GM21529 (cell line): ENCODE results near the gene RYR3.

Source experiments
- ATAC-seq: cut with Tn5 transposase; IDR thresholded peaks from one replicate; pipeline ENCODE4 v1.9.1; 2021; ENCODE audit not compliant: unreplicated experiment

Gene RYR3

DNA sequence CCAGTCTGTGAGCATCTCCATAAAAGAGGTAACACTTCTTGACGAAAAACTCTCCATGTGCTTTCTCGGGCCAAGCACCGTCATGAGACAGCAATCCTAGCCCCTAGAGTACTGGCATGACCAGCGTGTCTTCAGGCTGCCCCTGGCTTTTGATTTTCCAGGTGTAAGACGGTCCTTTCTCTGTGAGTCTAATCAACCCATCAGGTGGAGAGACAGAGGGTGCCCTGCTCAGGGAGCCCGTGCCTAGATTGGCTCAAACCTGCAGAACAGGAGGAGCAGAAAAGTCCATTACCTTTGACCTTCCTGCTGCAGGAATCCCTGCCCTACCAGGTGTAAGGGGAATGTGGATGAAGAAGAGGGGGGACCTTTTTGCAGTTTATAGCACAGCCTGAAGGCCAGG, 548.1 kb downstream of the RYR3 start:
- ATAC-seq = no peak

DNA sequence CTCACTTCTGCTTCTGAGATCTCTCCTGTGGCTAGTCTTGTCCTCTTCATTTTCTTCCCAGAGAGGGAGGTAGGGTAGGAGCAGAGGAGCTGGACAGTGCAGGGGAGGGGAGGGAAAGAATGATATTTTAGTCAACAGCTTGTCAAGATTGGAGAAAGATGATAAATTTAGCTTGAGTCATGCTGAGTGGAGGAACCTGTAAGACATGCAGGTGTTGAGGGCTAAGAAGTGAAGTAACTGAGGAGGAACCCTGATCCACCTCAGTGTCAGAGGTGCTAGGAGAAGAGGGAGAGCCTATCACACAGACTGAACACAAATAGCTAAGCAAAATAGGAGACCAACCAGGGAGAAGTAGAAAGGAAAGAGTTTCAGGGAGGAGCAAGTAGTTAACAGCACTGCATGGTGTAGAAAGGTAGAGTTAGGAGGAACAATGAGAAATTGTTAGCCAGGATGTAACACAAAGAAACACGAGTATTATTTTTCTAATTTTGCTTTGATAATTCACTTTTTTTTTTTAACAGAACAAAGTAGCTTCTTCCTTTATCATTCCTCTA, 549.3 kb downstream of the RYR3 start:
- no peak for ATAC-seq

DNA sequence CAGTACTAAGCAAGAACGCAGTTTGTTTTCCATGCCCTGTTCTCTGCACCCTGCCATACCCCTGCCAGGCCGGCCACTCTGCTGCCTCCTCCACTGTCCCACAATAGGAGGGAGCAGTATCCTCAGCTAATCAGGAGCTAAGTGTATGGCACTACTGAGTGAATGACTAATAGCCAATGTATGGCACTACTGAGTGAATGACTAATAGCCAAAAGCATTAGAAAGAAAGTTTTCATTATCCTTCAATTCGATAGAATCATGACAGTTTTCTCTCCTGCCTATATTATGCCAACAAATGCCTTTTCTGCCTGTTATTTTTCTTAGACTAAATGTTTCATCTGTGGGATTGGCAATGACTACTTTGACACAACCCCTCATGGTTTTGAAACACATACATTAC, 550.0 kb downstream of the RYR3 start:
- ATAC-seq = no peak

DNA sequence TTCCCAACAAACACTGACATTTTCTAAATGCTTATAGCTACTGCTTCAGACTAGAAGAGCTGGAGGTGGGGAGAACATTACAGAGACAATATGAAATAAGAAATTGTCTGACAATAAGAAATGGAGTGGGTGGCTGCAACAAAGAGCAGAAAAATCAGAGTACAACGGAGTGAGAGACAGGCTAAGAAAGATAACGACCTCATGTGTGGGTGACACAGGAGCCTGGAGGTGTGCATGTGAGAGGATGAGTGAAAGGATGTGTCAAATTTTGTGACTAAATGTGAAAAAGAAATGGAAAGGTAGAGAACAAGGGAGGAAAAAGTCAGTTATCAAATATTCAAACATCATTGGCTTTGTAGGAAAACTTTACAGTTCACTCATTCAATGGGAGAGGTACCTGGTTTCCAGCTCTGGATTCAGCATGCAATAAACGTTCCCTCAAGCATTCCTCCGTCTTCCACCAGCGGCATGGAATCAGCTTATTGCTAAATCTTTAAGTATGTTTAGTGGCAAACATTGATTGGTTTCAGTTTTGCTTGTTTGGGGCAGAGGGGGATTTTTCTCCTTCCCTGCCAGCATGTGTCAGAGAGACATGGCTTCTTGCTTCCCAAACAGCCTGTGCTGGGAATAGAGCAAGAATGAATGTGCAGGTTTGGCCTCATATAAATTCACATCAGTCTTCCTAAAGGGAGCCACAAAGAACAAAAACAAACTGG, 553.8 kb downstream of the RYR3 start:
- ATAC-seq = no peak

DNA sequence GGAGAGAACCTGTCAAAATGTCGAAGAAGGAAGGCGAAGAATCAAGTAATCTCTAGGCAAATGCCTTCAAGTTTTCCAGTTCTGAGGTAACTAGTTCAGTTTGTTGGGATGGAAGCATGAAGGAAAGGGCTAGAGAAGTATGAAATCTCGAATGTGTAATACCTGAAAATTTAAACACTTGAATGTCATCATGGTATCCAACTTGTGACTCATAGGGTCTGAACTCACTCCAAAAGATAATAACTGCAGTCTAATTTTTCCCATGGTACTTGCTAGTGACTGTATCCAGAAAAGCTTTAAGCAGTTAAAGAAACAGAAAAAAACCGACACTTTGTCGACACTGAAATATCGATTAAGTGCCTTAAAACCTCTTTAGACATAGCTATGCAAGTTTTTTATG, 554.6 kb downstream of the RYR3 start:
- ATAC-seq = no peak

DNA sequence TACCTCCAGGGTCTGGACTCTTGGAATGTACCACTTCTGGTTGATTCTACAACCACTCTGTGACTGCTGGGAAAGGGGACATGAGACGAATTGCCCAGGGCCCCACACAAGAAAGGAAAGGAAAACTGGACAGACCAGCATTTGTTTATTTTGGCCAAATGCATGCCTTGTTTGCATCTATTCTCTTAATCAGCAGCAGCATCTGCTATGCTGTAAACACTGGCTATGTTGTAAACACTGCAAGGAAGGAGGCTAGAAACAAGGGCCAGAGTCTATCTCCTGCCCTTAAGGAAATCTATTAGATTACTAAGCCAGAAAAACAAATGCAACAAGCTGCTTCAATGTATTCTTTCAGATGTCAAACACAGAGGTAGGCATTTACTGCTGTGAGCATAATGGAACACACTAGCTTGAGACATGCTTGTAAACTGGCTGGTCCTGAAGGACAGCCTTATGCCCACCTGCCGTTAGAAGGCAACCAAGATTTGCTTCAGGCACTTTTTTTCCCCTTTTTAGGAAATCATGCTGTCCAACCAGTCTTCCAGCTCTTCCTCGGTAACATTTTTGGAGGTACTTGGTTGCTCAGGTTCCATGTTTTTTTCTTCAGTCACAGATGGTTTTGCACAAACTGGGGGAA, 555.5 kb downstream of the RYR3 start:
- ATAC-seq = no peak

DNA sequence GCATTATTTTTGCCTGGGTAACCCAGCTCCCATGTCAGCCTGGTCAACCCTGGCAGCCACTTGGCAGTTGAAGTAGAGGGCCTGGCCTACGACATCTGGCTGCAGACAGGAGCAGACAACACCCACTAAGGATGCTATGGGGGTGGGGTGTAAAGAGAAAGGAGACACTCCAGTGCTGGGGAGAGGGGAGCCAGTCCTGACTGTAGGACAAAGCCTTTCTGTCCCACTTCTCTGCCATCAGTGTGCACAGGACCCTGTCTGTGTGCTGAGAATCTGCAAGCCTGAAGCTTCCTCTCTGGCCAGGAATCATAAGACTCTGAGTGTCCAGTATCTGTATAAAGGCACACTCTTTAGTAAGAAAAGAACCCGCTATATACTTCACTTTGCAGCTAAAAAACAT, 561.2 kb downstream of the RYR3 start:
- no peak for ATAC-seq

DNA sequence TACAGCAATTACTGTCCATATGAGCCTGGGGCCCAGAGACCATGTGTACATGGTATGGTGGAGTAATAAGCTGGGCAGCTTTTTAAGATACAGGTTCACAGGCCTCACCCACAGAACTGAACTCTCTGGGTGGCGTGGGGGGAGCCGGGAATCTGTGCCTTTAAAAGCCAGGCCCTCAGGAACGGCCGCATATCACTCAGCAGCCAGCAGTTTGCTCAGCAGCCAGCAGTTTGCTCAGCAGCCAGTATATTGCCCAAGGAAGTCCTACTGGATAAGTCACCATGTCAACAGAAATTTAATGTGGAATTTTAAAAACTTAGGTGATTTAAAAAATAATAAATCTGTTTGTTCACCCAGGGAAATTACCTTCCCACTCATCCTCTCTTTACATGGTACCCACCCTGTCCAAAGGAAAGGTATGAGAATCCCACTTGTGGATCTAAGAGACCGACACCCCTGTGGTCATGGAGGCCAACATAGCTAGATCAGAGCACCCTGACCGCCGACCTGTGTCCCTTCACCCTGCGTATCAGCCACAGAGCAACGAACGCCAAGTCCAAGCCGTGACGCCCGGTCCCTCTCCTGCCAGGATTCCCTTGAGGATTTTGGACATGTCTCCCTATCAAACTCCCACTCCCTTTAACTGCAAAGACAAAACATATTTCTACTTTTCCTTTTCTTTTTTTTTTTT, 561.8 kb downstream of the RYR3 start:
- no peak for ATAC-seq

DNA sequence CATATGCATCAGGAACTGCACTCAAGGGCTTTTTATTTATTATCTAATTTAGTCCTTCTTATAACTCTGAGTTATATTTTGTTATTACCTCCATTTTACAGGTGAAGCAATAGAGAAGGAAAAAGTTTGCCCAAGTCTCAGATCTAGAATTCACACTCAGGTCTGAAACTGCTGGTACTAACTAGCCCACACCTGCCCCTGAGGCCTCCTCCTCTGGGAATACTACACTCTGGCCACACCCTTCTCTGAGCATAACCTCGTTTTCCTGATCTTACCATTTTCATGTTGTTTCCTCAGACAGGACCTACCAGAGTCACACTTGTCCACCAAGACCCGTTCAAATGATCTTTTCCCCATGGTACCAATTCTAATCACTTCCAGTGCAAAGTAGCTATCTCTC, 563.4 kb downstream of the RYR3 start:
- no peak for ATAC-seq

DNA sequence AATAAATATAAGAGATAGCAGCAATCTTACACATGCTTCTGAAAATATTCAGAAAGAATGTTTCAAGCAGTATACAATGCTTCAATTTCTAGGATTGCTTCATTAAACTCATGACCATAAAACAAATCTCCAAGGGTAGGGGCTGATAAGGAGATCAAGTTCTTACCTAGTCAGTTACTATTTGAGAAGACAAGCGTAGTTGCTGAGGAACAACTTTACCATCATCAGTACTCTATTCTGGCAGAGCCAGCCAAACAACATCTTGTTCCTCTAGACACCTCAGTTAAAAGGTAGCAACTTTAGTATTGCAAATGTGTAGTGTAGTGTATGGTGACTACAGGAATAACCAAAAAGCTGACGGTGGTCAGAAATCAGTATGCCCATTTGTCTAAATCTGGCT, 572.2 kb downstream of the RYR3 start:
- no peak for ATAC-seq

DNA sequence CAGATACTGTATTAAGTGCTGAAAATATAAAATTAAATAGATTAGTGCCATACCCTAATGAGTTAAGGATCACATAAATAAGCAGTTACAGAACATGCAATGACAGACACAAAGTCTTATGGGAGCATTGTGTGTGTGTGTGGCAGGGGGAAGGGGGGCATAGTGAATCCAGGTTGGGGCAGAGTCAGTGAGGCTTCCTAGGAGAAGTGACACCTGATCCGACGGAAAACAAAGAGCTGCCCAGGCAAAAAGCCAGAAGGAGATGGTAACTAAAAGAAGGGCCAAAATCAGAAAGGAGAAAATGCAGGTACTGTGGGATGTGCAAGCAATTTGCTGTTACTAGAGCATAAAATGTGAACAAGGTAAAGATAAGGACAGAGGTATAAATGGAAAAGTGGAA, 577.4 kb downstream of the RYR3 start:
- no peak for ATAC-seq

DNA sequence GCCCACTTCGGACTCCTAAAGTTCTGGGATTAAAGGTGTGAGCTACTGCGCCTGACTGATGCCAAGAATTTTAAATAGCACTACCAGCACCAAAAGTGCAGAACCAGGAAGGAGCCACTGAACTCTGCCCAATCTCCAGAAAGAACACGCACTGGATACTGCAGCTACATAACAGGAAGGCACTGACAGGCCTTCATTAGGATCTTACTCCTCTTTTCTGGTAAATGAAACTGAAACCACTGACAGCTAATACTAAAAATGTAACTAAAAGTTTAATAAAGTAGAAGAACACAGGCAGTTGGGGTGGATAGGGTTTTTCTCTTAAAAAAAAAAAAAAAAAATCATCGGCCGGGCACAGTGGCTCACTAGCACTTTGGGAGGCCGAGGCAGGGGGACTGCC, 583.4 kb downstream of the RYR3 start:
- ATAC-seq = peak; percentile 71

DNA sequence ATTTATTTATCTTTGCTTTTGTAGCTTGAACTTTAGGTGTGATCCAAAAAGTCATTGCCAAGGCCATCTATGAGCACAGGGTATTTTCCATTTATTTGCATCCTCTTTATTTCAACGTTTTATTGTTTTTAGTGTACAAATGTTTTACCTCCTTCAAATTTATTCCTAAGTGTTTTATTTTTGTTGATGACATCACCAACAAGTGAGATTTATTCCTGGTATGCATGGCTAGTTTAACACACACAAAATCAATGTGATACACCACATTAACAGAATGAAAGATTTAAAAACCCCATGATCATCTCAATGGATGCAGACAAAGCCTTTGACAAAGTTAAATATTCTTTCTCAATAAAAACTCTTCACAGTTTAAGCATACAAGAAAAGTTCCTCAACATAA, 591.3 kb downstream of the RYR3 start:
- no peak for ATAC-seq

DNA sequence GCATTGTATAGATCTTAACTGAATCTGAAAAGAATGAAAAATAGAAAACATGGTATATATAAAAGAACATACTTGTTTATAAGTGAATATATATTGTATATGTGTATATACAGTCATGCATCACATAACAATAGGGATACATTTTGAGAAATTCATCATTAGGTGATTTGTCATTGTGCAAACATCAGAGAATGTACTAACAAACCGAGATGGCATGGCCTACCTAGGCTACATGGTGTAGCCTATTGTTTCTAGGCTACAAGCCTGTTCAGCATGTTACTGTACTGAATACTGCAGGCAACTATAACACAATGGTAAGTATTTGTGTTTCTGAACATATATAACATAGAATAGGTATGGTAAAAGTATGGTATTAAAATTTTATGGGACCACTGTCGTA, 592.9 kb downstream of the RYR3 start:
- no peak for ATAC-seq

DNA sequence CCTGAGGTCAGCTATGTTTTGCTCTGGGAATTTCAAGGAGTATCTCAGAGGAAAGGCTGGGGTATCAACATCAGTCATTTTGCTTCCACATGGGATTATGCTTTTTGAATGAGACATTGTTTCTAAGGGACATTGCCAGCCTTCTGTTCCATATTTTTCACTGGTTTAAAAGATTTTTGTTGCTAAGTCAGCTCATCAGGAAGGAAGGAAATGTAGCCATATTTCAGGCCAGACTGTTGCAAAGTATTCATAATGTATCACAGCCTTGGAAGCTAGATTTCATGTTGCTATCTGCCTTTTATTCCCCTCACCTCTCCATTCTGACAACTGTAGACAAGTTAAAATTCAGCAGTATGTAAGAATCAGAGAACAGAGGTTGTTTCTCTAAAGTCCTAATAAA, 596.6 kb downstream of the RYR3 start:
- no peak for ATAC-seq

DNA sequence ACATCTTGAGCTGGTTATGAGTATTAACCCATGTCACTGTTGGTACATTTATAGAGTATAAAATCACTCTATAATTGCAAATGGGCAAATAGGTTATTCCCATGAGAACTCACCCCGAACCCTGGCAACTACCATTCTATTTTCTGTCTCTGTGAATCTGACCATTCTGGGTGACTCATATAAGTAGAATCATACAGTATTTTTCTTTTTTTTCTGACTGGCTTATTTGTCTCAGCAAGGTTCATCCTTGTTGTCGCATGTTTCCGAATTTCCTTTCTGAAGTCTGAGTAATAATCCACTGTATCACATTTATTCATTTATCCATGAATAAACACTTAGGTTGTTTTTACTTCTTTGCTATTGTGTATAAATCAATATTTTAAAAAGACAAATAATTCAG, 597.6 kb downstream of the RYR3 start:
- ATAC-seq = no peak

DNA sequence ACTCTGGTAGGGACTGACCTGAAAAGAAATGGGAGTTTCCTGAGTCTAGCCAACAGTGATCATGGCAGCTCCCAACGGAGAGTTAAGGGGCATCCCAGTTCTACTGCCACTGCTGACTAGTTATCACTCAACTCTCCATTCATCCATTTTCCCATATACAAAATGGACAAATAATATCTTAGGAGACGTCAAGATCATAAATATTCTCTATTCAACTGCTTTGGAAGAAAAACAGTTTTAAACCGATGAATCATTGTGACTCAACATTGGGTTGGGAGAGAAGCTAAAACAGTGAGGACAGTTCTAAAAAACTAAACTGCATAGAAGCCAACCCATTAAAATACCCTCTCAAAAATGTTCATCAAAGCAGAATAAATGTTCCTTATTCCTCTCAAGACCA, 600.0 kb downstream of the RYR3 start:
- ATAC-seq = no peak

DNA sequence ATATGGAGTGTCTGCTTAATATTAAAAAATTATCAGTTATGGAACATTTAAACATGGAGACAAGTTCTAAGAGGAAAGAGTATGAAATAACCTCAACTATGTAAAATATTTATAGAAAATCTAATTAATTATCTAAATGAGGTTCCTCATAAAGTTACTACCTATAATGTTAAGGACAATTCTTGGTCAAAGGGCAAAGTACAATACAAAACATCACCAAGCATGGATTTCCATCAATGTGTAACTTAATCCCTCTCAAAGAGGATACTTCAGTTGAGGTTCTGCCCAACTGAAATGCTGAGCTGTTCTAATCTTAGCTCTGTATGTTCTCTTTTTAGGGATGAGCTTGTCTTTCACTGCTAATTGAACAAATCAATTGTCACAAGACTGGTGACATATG, 601.6 kb downstream of the RYR3 start:
- no peak for ATAC-seq

DNA sequence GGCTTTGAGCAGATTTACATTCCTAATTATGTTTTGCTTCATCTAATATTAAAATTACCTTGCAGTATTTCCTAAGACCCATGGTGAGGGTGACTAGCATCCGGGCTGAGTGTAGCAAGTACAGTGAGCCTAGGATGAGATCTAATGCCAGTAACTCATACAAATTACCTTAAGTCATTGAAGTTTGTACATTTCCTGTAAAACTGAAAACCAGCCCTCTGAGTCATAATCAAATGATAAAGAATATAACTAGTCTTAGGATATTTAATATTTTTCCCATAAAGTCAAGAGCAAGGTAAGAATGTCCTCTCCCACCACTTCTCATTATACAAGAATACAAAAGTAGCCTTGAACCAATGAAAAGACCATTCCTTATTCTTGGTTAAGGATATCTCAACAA, 602.7 kb downstream of the RYR3 start:
- ATAC-seq = no peak
